Coronary artery (tissue), 2 donors: Measurements from ENCODE around the gene TIMM17B.
"Not testable (repeated sequence)": the region's sequence is repeated elsewhere in the genome, so short reads cannot be mapped to it uniquely, and the experiment has no call there.

Experiments
- DNase-seq: peaks from one replicate; pipeline ENCODE4 v3.0.0-alpha.2; 2017; ENCODE audit warnings: low spot score
- H3K27ac ChIP-seq, 2 donors: fragments of 200-600 bp; sonication (generic); one replicate each; pipeline ENCODE4 v1.5.1; 2016 to 2019
- H3K4me3 ChIP-seq: fragments of 200-600 bp; sonication (generic); 2 replicates; pipeline ENCODE4 v1.5.1; 2016; ENCODE audit warnings: mild to moderate bottlenecking, moderate library complexity
- CTCF ChIP-seq: fragments of 200-600 bp; sonication (generic); IDR thresholded peaks from one replicate; pipeline ENCODE4 v1.5.1; 2019; ENCODE audit warnings: antibody characterized with exemption

Gene TIMM17B

GRCh38 chrX:48864210-48864609 is 33.4 kb downstream of the TIMM17B start:
- DNase-seq = no peak
- H3K4me3 ChIP-seq = no peak overlapping the region
- no peak for TF ChIP-seq CTCF
- H3K27ac ChIP-seq = no peak overlapping the region

DNA sequence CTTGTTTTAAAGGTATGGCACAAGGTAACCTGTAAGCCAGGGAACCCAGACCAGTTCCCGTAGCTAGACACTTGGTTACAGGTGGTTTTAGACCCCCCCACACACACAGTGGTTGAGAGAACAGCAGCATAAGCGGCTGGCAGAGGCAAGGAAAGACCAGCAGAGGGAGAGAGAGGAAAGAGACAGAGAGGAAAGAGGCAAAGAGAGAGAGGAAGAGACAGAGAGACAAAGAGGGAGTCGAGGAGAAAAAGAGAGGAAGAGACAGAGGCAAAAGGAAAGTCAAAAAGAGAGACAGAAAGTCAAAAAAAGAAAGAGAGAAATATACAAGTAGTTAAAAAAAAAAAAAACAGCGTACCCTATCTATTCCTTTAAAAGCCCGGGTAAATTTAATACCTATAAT is 42.7 kb downstream of the TIMM17B start:
- H3K4me3 ChIP-seq = no peak overlapping the region
- H3K27ac ChIP-seq = no peak overlapping the region
- no peak for DNase-seq
- TF ChIP-seq CTCF = no peak

DNA sequence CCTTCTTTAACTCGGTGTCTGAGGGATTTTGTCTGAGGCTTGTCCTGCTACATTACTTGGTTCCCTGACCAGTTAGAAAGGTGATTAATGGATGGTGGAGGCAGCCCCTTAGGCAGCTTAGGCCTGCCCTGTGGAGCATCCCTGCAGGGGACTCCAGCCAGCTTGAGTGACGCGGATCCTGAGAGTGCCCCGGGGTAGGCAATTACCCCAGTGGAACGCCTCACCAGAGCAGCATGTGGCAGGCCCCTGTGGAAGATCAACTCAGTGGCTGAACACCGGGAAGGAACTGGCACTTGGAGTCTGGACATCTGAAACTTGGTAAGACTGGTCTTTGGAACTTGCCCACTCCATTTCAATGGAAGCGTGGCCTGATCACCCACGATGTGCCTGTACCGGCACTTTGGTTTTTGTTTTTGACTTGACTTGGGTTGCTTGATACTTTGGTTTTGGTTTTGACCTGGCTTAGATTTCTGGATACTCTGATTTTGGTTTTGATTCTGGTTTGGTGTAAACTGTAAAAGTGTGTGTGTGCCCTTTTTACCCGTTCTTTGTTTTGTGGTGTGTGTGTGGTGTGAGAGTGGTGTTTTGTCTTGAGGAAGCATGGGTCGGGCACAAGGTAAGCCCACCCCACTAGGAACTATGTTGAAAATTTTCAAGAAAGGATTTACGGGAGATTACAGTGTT is 43.3 kb downstream of the TIMM17B start:
- DNase-seq, H3K4me3 ChIP-seq, H3K27ac ChIP-seq: not testable (repeated sequence)

DNA sequence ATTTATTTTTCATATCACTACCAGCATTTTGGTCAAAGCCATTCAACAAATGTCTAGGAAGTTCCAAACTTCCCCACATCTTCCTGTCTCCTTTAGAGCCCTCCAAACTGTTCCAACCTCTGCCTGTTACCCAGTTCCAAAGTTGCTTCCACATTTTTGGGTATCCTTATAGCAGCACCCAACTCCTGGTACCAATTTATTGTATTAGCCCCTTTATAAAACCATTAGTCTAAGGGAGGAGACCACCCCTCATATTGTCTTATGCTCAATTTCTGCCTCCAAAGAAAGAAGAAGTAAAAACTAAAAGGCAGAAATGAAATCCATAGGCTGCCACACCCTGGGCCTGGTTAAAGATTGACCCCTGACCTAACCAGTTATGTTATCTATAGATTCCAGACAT is 44.1 kb downstream of the TIMM17B start:
- not testable (repeated sequence) for H3K27ac ChIP-seq, H3K4me3 ChIP-seq, DNase-seq

DNA sequence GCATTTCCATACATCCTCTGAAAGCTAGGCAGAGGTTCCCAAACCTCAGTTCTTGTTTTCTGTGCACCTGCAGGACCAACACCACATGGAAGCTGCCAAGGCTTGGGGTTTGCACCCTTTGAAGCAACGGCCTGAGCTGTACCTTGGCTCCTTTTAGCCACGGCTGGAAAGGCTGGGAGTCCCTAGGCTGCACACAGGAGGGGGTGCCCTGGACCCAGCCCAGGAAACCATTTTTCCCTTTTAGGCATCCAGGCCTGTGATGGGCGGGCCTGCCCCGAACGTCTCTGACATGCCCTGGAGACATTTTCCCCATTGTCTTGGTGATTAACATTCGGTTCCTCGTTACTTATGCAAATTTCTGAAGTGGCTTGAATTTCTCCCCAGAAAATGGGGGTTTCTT is 44.7 kb downstream of the TIMM17B start:
- Histone ChIP-seq H3K27ac (no peak overlapping the region), H3K4me3 (no peak overlapping the region)
- no peak for TF ChIP-seq CTCF
- DNase-seq = no peak

- no peak for TF ChIP-seq CTCF
- DNase-seq = no peak
- no peak overlapping the region for H3K4me3 ChIP-seq
- H3K27ac ChIP-seq = no peak overlapping the region
Observed at GRCh38 chrX:48848847-48849246, 48.7 kb downstream of the TIMM17B start.
